ENCODE results near the gene CFAP47.
A peak's percentile ranks its signal among the peaks of the same experiment; 100 is the strongest.

CFAP47 gene

DNA sequence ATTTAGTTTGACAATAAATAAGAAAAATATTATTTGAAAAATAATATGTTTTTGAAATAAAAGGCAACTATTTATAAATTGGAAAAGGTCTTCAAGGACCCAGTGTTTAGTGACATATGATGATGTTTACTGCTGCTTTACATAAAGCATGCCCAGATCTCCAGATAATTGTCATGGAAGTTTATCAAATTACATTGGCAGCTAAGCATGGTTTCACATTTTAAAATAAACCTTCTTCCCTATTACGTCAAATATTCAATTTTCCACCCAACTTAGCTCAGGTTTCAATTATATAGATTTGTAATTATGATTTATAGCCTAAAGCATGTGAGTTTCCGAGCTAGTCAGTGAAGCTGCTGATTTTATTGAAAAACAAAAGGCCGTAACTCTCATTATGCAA lies 417.2 kb downstream of the CFAP47 start:
- DNase-seq (ENCODE audit: low read depth in 2 of 2), result no peak
- no peak for TF ChIP-seq CTCF (IDR thresholded peaks at IDR 0.05; ENCODE audit: low read depth, low read length)
- no peak overlapping the region for H3K4me3 ChIP-seq (replicated peaks in 1 of 2; ENCODE audit: low read depth in 2 of 2, low read length in 2 of 2)

GRCh38 chrX:36344301-36344700 lies 424.8 kb downstream of the CFAP47 start:
- H3K4me3 ChIP-seq (replicated peaks in 1 of 2; ENCODE audit: low read depth in 2 of 2, low read length in 2 of 2), result no peak overlapping the region
- no peak for TF ChIP-seq CTCF (IDR thresholded peaks at IDR 0.05; ENCODE audit: low read depth, low read length)
- no peak for DNase-seq (ENCODE audit: low read depth in 2 of 2)

- no peak for TF ChIP-seq CTCF (IDR thresholded peaks at IDR 0.05; ENCODE audit: low read depth, low read length)
- no peak for DNase-seq (ENCODE audit: low read depth in 2 of 2)
- H3K4me3 ChIP-seq (replicated peaks in 1 of 2; ENCODE audit: low read depth in 2 of 2, low read length in 2 of 2), result no peak overlapping the region
Measured at GRCh38 chrX:36348509-36348908, 429.0 kb downstream of the CFAP47 start.

DNA sequence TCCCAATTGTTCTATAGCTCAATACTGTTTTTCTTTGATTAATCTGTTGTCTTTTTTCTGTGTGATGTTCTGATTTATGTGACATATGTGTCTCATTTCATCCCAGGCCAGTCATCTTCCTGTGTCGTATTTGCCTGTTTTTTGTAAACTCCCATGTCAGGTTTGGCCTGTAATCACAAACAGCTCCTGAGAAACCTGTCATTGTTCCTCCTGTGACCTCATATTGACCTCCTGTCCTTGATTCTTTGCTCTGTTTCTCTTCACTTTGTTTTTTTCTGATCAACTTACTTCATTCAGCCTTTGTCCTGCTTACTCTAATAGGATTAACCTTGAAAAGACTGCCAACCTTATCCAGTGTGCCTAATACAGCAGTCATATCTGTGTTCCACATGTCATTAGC lies 438.3 kb downstream of the CFAP47 start:
- DNase-seq (ENCODE audit: low read depth in 2 of 2), result no peak
- no peak overlapping the region for H3K4me3 ChIP-seq (replicated peaks in 1 of 2; ENCODE audit: low read depth in 2 of 2, low read length in 2 of 2)
- TF ChIP-seq CTCF (IDR thresholded peaks at IDR 0.05; ENCODE audit: low read depth, low read length), result no peak

DNA sequence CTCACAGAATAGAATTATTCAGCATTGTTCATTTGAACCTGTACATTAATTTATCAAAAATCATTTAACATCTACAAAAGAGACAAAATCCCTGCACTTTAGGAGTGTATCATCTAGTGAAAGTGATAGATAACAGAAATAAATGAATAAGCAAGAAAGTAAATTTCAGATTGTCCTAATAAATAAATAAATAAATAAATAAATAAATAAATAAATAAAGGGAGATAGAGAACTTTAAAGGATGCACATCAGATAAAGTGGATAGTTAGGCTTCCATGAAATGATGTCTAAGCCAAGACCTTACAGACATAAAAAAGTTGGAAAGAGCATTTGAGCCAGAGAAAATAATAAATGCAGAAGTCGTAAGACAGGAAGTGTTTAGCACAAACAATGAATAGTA lies 444.7 kb downstream of the CFAP47 start:
- H3K4me3 ChIP-seq (replicated peaks in 1 of 2; ENCODE audit: low read depth in 2 of 2, low read length in 2 of 2), result no peak overlapping the region
- DNase-seq (ENCODE audit: low read depth in 2 of 2), result no peak
- TF ChIP-seq CTCF (IDR thresholded peaks at IDR 0.05; ENCODE audit: low read depth, low read length), result no peak

- no peak for TF ChIP-seq CTCF (IDR thresholded peaks at IDR 0.05; ENCODE audit: low read depth, low read length)
- no peak for DNase-seq (ENCODE audit: low read depth in 2 of 2)
- no peak overlapping the region for H3K4me3 ChIP-seq (replicated peaks in 1 of 2; ENCODE audit: low read depth in 2 of 2, low read length in 2 of 2)
Measured at GRCh38 chrX:36383495-36383894, 464.0 kb downstream of the CFAP47 start.

DNA sequence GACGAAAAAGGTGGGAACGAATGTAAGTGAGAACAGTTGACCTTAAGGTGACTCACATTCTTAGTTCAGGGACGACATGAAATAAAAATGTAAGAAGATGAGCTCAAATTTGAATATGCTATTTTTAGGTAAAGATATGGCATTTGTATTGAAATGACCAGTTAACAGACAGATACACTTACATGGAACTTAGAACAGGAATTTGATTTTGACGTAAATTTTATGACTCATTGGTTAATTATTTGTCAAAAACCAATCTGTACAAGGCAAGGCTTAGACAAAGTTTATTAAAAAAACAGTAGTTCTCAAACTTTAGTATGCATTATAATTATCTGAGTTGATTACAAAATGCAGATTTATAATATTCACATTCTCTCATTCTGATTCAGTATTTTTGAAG lies 469.4 kb downstream of the CFAP47 start:
- H3K4me3 ChIP-seq (replicated peaks in 1 of 2; ENCODE audit: low read depth in 2 of 2, low read length in 2 of 2), result no peak overlapping the region

More for the DNA sequence above, 469.4 kb downstream of the CFAP47 start:
- TF ChIP-seq CTCF (IDR thresholded peaks at IDR 0.05; ENCODE audit: low read depth, low read length), result no peak
- DNase-seq (ENCODE audit: low read depth in 2 of 2), result peak in 1 of 2 donors; percentile 0
